Type B pancreatic cell (in vitro differentiated cells): ENCODE results near the gene CCDC106. TPM values are rescaled to one million over a fixed set of nuclear protein-coding genes. Genes with fewer than 3 reads are reported as not detected.

Source experiments
- DNase-seq: peaks from one replicate; pipeline ENCODE4 v3.0.0; 2021; ENCODE audit warnings: mixed read lengths; ENCODE audit not compliant: unreplicated experiment; ENCODE audit errors: extremely low spot score
- H3K27ac Mint-ChIP-seq: 2 replicates; pipeline ENCODE4 v1.8.0; 2021; ENCODE audit warnings: mild to moderate bottlenecking, mixed read lengths
- H3K27me3 Mint-ChIP-seq: 2 replicates; pipeline ENCODE4 v1.8.0; 2021; ENCODE audit warnings: mixed read lengths
- H3K36me3 Mint-ChIP-seq: 2 replicates; pipeline ENCODE4 v1.8.0; 2021; ENCODE audit warnings: mixed read lengths
- H3K4me1 Mint-ChIP-seq: one replicate; pipeline ENCODE4 v1.8.0; 2021; ENCODE audit warnings: mixed read lengths; ENCODE audit not compliant: unreplicated experiment
- H3K4me3 Mint-ChIP-seq: 2 replicates; pipeline ENCODE4 v1.8.0; 2021; ENCODE audit warnings: mild to moderate bottlenecking, mixed read lengths
- H3K9me3 Mint-ChIP-seq: 2 replicates; pipeline ENCODE4 v1.8.0; 2021; ENCODE audit warnings: mixed read lengths
- total RNA-seq: library from RNA; stranded (reverse); gene quantifications from 2 replicates; pipeline ENCODE4 v1.2.1, GENCODE V29; 2021; ENCODE audit warnings: low replicate concordance
- TF ChIP-seq, protein P1 (sequence below): fragments of 200-600 bp; sonication (generic); conservative IDR thresholded peaks from 2 replicates; pipeline ENCODE4 v1.5.0; 2021; ENCODE audit warnings: antibody characterized with exemption, mild to moderate bottlenecking

Gene CCDC106
- total RNA-seq, 1 donor from 2014 or later: 18.1 TPM

DNA sequence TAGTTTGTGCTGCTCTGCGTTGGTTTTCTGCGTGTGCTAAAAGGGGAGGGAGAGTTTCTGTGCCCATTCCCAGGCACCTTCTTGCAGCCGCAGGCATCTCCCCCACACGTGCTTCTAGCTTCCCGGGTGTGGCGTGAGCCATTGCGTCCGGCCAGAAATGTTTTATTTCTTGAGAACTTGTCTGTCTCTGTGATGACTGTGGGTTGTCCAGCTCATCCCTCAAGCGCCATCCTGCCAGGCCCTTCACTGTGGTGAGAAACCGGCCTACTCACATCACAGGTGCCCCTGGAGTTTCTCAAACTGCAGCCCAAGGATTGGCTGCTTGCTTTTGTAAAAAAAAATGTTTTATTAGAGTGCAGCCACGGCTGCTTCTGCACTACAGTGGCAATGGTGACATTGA lies 51.2 kb downstream of the CCDC106 start:
- Mint-ChIP-seq H3K27me3 (no peaks in the 10 kb centered on the region), H3K9me3 (no peaks in the 10 kb centered on the region), H3K4me3 (no peak overlapping the region), H3K36me3 (peaks cover 20% of the 10 kb centered on the region), H3K27ac (no peak overlapping the region), H3K4me1 (no peaks in the 10 kb centered on the region)
- DNase-seq: no peak
- TF ChIP-seq, protein P1, sequence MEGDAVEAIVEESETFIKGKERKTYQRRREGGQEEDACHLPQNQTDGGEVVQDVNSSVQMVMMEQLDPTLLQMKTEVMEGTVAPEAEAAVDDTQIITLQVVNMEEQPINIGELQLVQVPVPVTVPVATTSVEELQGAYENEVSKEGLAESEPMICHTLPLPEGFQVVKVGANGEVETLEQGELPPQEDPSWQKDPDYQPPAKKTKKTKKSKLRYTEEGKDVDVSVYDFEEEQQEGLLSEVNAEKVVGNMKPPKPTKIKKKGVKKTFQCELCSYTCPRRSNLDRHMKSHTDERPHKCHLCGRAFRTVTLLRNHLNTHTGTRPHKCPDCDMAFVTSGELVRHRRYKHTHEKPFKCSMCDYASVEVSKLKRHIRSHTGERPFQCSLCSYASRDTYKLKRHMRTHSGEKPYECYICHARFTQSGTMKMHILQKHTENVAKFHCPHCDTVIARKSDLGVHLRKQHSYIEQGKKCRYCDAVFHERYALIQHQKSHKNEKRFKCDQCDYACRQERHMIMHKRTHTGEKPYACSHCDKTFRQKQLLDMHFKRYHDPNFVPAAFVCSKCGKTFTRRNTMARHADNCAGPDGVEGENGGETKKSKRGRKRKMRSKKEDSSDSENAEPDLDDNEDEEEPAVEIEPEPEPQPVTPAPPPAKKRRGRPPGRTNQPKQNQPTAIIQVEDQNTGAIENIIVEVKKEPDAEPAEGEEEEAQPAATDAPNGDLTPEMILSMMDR: no peak

DNA sequence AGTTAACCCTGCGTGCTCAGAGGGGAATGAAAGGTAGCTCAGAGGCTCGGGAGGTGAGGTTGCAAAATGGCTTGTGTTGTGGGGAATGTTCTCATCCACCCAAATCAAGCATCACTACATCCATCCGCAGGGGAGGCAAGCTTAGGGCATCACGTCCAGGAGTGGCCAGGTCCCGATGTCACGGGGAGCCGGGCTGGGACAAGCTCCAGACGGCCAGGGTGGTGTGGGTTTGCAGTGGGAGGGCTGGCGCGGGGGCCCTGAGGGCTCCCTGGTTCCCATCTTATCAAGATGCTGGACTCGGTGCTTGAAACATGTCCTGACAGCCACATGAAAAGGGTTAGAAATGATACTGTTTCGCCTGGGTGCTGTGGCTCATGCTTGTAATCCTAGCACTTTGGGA lies 52.8 kb downstream of the CCDC106 start:
- Mint-ChIP-seq H3K27me3 (no peaks in the 10 kb centered on the region), H3K4me3 (no peak overlapping the region), H3K36me3 (peaks cover 33% of the 10 kb centered on the region), H3K4me1 (no peaks in the 10 kb centered on the region), H3K27ac (no peak overlapping the region), H3K9me3 (no peaks in the 10 kb centered on the region)
- DNase-seq: no peak
- TF ChIP-seq, protein P1: no peak

DNA sequence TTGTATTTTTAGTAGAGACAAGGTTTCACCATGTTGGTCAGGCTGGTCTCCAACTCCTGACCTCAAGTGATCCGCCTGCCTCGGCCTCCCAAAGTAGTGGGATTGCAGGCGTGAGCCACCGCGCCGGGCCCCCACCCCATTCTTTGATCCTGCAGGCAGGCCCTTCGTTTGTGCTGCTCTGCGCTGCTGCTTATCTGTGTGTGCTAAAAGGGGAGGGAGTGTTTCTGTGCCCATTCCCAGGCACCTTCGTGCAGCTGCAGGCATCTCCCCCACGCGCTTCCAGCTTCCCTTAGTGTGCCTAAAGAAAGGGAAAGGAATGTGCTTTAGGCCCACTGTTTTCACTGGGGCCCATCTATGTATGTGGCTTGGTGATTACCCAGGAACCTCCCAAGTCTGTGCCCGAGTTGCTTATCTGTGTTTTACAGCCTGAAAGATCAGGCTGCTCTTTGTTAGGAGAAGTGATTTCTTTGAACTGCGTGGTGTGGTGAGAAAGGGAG lies 54.2 kb downstream of the CCDC106 start:
- no peak overlapping the region for H3K27ac Mint-ChIP-seq
- no peaks in the 10 kb centered on the region for H3K9me3 Mint-ChIP-seq
- no peak overlapping the region for H3K4me3 Mint-ChIP-seq
- H3K27me3 Mint-ChIP-seq: no peaks in the 10 kb centered on the region
- no peaks in the 10 kb centered on the region for H3K4me1 Mint-ChIP-seq
- DNase-seq: no peak
- H3K36me3 Mint-ChIP-seq: peaks cover 33% of the 10 kb centered on the region
- TF ChIP-seq, protein P1: no peak

Other genes with a start within 250 kb of the CCDC106 start
- 40.7 and 91.3 TPM in 2 replicates for gene UBE2S, start 240.4 kb upstream of the CCDC106 start, total RNA-seq
- 0.05 and 0.22 TPM in 2 replicates for gene SHISA7, start 204.9 kb upstream of the CCDC106 start, total RNA-seq
- gene ISOC2, start 186.6 kb upstream of the CCDC106 start, total RNA-seq: 44.2 and 47.5 TPM in 2 replicates
- not detected in 2 replicates for gene C19orf85, start 183.5 kb upstream of the CCDC106 start, total RNA-seq
- 10.3 and 13.2 TPM in 2 replicates for gene ZNF628, start 171.6 kb upstream of the CCDC106 start, total RNA-seq
- 46.5 and 64.3 TPM in 2 replicates for gene NAT14, start 163.0 kb upstream of the CCDC106 start, total RNA-seq
- gene SSC5D, start 159.8 kb upstream of the CCDC106 start, total RNA-seq: 0.83 and 1.5 TPM in 2 replicates
- 0.75 TPM in 1 of 2 replicates, not detected in the other for gene SBK2, start 111.1 kb upstream of the CCDC106 start, total RNA-seq
- 0.24 and 0.36 TPM in 2 replicates for gene SBK3, start 102.7 kb upstream of the CCDC106 start, total RNA-seq
- gene ZNF579, start 67.4 kb upstream of the CCDC106 start, total RNA-seq: 21.1 and 23.9 TPM in 2 replicates
- gene FIZ1, start 48.7 kb upstream of the CCDC106 start, total RNA-seq: 18.4 and 22.4 TPM in 2 replicates
- 13.6 and 23.9 TPM in 2 replicates for gene ZNF524, start 47.9 kb upstream of the CCDC106 start, total RNA-seq
- gene ZNF865, start 42.6 kb upstream of the CCDC106 start, total RNA-seq: 14.6 and 16.2 TPM in 2 replicates
- 9.4 and 9.6 TPM in 2 replicates for gene ZNF784, start 23.6 kb upstream of the CCDC106 start, total RNA-seq
- gene ZNF580, start 7.2 kb upstream of the CCDC106 start, total RNA-seq: 28.5 and 37.4 TPM in 2 replicates
- 41.3 and 43.1 TPM in 2 replicates for gene ZNF581, start 4.6 kb upstream of the CCDC106 start, total RNA-seq
- 170 and 232 TPM in 2 replicates for gene U2AF2, start 6.8 kb downstream of the CCDC106 start, total RNA-seq
- 121 and 127 TPM in 2 replicates for gene EPN1, start 27.0 kb downstream of the CCDC106 start, total RNA-seq
- gene NLRP9, start 90.2 kb downstream of the CCDC106 start, total RNA-seq: not detected in 2 replicates
- not detected in 2 replicates for gene RFPL4A, start 110.9 kb downstream of the CCDC106 start, total RNA-seq
- not detected in 2 replicates for gene RFPL4AL1, start 120.9 kb downstream of the CCDC106 start, total RNA-seq
- gene NLRP11, start 183.8 kb downstream of the CCDC106 start, total RNA-seq: not detected in 2 replicates
- not detected in 2 replicates for gene NLRP4, start 188.3 kb downstream of the CCDC106 start, total RNA-seq